Gastroesophageal sphincter (tissue), 4 donors: ENCODE results near the gene PEX26. TPM values are rescaled to one million over a fixed set of nuclear protein-coding genes. Genes with fewer than 3 reads are reported as not detected.
A peak's percentile ranks its signal among the peaks of the same experiment; 100 is the strongest.

Experiments
- ATAC-seq: fragments of 150-250 bp; one replicate; pipeline ENCODE4 v1.9.1; 2016; ENCODE audit warnings: mild to moderate bottlenecking, moderate library complexity
- H3K27ac ChIP-seq, 4 donors: fragments of 200-600 bp; sonication (generic) in 3 of 4; 1 replicate in 3 of 4; 2 replicates in 1 of 4; pipeline ENCODE4 v1.5.1; 2016 to 2019
- H3K27me3 ChIP-seq: fragments of 200-600 bp; sonication (generic); one replicate; pipeline ENCODE4 v1.5.1; 2019
- H3K36me3 ChIP-seq, 2 donors: fragments of 200-600 bp; sonication (generic); one replicate each; pipeline ENCODE4 v1.5.1; 2019; ENCODE audit warnings: control low read depth in 1 of 2
- H3K4me1 ChIP-seq, 3 donors: fragments of 200-600 bp; sonication (generic); 1 replicate in 2 of 3; 2 replicates in 1 of 3; pipeline ENCODE4 v1.5.1; 2016 to 2019; ENCODE audit warnings: control low read depth in 2 of 3
- H3K4me3 ChIP-seq, 2 donors: fragments of 200-600 bp; sonication (generic); one replicate each; pipeline ENCODE4 v1.5.1; 2019; ENCODE audit warnings: mild to moderate bottlenecking in 1 of 2, moderate library complexity in 1 of 2
- H3K9me3 ChIP-seq, 3 donors: fragments of 200-600 bp; sonication (generic); one replicate each; pipeline ENCODE4 v1.5.1; 2017 to 2019; ENCODE audit warnings: control low read depth in 2 of 3
- EP300 ChIP-seq: sonication (generic); formaldehyde crosslinking; IDR thresholded peaks from one replicate; pipeline ENCODE4 v1.6.1; 2017; ENCODE audit warnings: antibody characterized with exemption, mild to moderate bottlenecking
- POLR2A ChIP-seq, 2 donors: fragments of 450-650 bp; IDR thresholded peaks; one replicate each; pipeline ENCODE4 v1.6.1; 2017; ENCODE audit warnings: antibody characterized with exemption in 2 of 2, mild to moderate bottlenecking in 2 of 2, moderate library complexity in 1 of 2
- POLR2AphosphoS5 ChIP-seq: sonication (generic); formaldehyde crosslinking; IDR thresholded peaks from one replicate; pipeline ENCODE4 v1.6.1; 2017; ENCODE audit warnings: antibody characterized with exemption
- WGBS, 2 donors: methylation state at CpG; one replicate each; pipeline ENCODE4 v1.1.5; 2018; ENCODE audit warnings: low coverage in 1 of 2; 5-methylcytosine and 5-hydroxymethylcytosine counted together
- total RNA-seq, 4 donors: library from RNA; depleted of rRNA; stranded (reverse); fragments of >200 nt; gene quantifications; one replicate each; pipeline ENCODE4 v1.1.0, GENCODE V29; 2016
- TF ChIP-seq, protein P1 (sequence below), 4 experiments: fragments of 200-600 bp in 2 of 4; fragments of 450-650 bp in 2 of 4; sonication (generic) in 1 of 4; IDR thresholded peaks; one replicate each; pipeline ENCODE4 v1.5.1; 2017 to 2019; ENCODE audit warnings: antibody characterized with exemption in 4 of 4, mild to moderate bottlenecking in 2 of 4, moderate library complexity in 2 of 4

PEX26 gene
- total RNA-seq, 4 donors from 2014 or later: 19.5 to 34.9 (median 27.4) TPM

DNA sequence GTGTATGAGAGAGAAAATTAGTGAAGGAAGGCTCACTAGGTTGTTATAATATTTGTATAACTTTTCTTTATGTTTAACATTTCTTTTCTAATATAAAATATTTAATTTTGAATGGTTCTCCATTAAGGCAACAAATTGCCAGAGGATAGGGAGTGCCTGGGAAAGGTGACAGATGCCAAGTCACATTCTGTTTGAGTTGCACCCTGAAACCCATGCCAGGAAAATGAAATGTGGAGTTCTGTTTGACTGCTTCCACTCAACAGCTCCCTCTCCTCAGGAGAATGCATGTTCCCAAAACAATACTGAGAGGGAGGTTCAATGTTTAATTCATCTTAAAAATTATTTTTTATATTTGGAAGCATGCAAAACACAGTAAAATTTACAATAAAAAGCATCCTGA lies 66.3 kb downstream of the PEX26 start:
- no peak for ATAC-seq
- peaks cover 0 to 28% (median 0%) of the 10 kb centered on the region in 3 donors for H3K4me1 ChIP-seq
- H3K9me3 ChIP-seq: no peaks in the 10 kb centered on the region
- no peak overlapping the region for H3K27ac ChIP-seq
- no peaks in the 10 kb centered on the region for H3K27me3 ChIP-seq
- TF ChIP-seq POLR2A (IDR thresholded peaks at IDR 0.05) (no peak), POLR2AphosphoS5 (no peak), EP300 (no peak)
- TF ChIP-seq, protein P1, sequence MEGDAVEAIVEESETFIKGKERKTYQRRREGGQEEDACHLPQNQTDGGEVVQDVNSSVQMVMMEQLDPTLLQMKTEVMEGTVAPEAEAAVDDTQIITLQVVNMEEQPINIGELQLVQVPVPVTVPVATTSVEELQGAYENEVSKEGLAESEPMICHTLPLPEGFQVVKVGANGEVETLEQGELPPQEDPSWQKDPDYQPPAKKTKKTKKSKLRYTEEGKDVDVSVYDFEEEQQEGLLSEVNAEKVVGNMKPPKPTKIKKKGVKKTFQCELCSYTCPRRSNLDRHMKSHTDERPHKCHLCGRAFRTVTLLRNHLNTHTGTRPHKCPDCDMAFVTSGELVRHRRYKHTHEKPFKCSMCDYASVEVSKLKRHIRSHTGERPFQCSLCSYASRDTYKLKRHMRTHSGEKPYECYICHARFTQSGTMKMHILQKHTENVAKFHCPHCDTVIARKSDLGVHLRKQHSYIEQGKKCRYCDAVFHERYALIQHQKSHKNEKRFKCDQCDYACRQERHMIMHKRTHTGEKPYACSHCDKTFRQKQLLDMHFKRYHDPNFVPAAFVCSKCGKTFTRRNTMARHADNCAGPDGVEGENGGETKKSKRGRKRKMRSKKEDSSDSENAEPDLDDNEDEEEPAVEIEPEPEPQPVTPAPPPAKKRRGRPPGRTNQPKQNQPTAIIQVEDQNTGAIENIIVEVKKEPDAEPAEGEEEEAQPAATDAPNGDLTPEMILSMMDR (IDR thresholded peaks at IDR 0.05): no peak
- no peak overlapping the region for H3K4me3 ChIP-seq
- no peaks in the 10 kb centered on the region for H3K36me3 ChIP-seq

DNA sequence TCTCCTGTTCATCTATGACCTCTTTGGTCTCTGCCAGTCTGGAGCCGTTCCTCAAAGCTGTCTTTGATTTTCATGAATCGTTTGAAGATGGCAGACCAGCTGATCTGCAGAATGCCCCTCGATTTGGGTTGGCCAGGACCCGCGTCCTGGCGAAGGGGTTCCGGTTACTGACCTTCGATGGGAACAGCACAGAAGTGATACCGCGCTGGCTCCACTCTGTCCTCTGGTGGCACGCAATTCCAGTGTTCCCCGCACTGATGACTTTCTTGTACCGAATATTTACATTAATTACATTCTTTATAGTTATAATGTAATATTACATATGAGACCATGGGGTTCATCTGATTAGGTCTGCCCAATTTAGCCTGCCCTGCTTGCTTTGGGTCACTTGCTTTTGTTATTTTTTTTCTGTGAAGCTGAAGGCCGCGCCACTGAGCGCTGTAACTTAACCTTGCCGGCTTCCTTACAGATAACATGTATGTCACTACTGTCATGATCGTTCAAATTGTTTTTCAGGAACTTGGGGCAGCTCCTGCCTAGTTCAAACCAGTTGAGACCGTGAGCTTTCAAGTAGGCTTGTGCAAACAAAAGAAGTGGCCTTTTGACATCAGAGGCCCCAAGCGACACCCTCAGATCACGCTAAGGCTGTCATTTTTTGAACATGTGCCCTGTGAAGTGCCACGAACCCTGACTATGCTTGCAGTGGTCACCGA lies 68.0 kb downstream of the PEX26 start:
- ATAC-seq: no peak
- H3K27me3 ChIP-seq: no peaks in the 10 kb centered on the region
- H3K4me1 ChIP-seq: peaks cover 0 to 38% (median 3%) of the 10 kb centered on the region in 3 donors
- no peaks in the 10 kb centered on the region for H3K36me3 ChIP-seq
- TF ChIP-seq EP300 (no peak), POLR2AphosphoS5 (no peak), POLR2A (IDR thresholded peaks at IDR 0.05) (no peak)
- TF ChIP-seq, protein P1 (IDR thresholded peaks at IDR 0.05): no peak
- no peaks in the 10 kb centered on the region for H3K9me3 ChIP-seq
- WGBS, 2 donors: 70 to 82% methylated on average over 11 to 17 of the region's 23 CpGs
- no peak overlapping the region for H3K4me3 ChIP-seq
- peak overlapping the region in 2 of 4 donors; percentile 12 to 56 for H3K27ac ChIP-seq

DNA sequence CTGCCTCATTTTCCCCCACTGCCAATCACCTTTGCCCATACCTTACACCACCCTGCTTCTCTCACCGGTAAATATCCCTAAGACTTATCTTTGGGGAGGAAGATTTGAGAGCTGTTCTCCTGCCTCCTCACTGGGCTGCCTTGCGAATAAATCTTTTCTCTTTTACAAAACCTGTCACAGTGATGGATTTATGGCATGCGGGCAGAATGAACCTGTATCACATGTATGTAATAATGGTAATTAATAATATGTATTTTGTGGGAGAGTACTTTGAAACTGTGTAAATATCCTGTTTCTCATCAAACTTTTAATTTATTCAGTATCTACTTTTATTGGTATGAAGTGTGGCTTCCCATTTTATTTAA lies 68.6 kb downstream of the PEX26 start:
- Histone ChIP-seq H3K9me3 (no peaks in the 10 kb centered on the region), H3K27me3 (no peaks in the 10 kb centered on the region), H3K27ac (peak overlapping the region in 2 of 4 donors; percentile 12 to 56), H3K4me3 (no peak overlapping the region), H3K36me3 (no peaks in the 10 kb centered on the region), H3K4me1 (peaks cover 0 to 43% (median 3%) of the 10 kb centered on the region in 3 donors)
- no peak for ATAC-seq
- 74 to 89% methylated on average over 3 of the region's 3 CpGs for WGBS, 2 donors
- TF ChIP-seq, protein P1 (IDR thresholded peaks at IDR 0.05): no peak
- TF ChIP-seq POLR2AphosphoS5 (no peak), EP300 (no peak), POLR2A (IDR thresholded peaks at IDR 0.05) (no peak)

DNA sequence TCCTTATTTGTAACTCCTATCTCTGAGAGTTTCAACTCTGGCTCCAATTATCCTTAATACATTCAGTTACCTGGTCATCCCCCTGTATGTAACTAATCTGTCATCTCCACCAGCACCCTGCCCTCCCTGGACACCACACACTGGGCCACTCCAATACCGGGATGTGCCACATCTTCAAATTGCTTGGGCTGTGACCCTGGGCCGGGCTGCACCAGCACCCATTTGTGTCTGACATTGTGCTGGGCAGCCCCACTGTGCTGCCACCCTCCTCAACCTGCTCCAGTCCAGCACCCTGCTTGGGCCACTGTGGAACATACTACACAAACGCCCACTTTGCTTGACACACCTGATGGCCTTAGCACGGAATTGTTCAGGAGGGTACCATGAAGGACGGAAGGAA lies 70.0 kb downstream of the PEX26 start:
- no peaks in the 10 kb centered on the region for H3K9me3 ChIP-seq
- WGBS, 2 donors: 91 to 97% methylated on average over 4 to 5 of the region's 5 CpGs
- no peak overlapping the region for H3K4me3 ChIP-seq
- H3K27me3 ChIP-seq: no peaks in the 10 kb centered on the region
- no peaks in the 10 kb centered on the region for H3K36me3 ChIP-seq
- TF ChIP-seq POLR2AphosphoS5 (no peak), POLR2A (IDR thresholded peaks at IDR 0.05) (no peak)
- H3K4me1 ChIP-seq: peaks cover 0 to 44% (median 3%) of the 10 kb centered on the region in 3 donors
- no peak for ATAC-seq
- peak overlapping the region in 2 of 4 donors; percentile 51 to 56 for H3K27ac ChIP-seq

DNA sequence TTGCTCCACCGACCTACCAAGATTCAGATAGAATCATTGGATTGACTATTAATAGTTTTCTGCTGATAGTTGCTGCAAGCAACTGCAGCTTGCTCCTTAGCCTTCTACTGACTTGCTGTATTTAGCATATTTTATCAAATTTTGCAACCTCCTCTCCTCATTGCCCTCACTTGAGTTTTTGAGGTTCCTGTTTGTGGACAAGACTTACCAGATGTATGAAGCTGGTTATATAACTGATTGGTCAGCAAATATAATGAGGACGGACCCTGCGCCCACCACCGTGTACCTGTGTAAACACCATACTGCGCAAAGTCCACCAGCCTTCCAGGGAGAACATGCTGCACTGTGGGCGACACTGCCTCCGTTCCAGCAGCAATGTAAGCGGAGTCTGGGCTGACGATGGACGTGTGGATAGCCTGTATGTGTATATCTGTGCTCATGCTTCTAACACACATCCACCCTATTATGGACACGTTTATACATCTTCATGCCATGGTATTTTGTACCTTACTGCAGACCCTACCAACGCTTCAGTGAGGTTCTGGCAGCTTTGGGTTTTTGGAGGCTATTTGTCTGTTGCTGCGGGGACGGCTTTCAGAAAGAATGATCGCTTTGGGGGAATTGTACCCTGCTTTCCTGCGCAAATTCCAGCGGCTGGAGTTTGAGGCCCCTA lies 70.6 kb downstream of the PEX26 start:
- H3K36me3 ChIP-seq: no peaks in the 10 kb centered on the region
- peak overlapping the region in 1 of 4 donors; percentile 51 for H3K27ac ChIP-seq
- H3K4me3 ChIP-seq: no peak overlapping the region
- H3K4me1 ChIP-seq: peaks cover 0 to 44% (median 3%) of the 10 kb centered on the region in 3 donors
- no peaks in the 10 kb centered on the region for H3K27me3 ChIP-seq
- WGBS, 2 donors: 90 to 95% methylated on average over 10 to 16 of the region's 17 CpGs
- ATAC-seq: no peak
- no peak for TF ChIP-seq POLR2A (IDR thresholded peaks at IDR 0.05)
- TF ChIP-seq, protein P1 (IDR thresholded peaks at IDR 0.05): no peak
- no peak for TF ChIP-seq EP300
- TF ChIP-seq POLR2AphosphoS5: no peak
- no peaks in the 10 kb centered on the region for H3K9me3 ChIP-seq
